Liver (tissue), 9 donors: Measurements from ENCODE around the gene ECE1. TPM values are rescaled to one million over a fixed set of nuclear protein-coding genes. Genes with fewer than 3 reads are reported as not detected.
"Not testable (repeated sequence)": the region's sequence is repeated elsewhere in the genome, so short reads cannot be mapped to it uniquely, and the experiment has no call there.

ENCODE experiments used
- DNase-seq: peaks from one replicate; pipeline ENCODE4 v3.0.0-alpha.2; 2017; ENCODE audit warnings: low spot score
- H3K27ac ChIP-seq, 2 donors: one replicate each; pipeline ENCODE4 v1.7.0; 2013; ENCODE audit warnings: inconsistent platforms in 2 of 2, low read length in 2 of 2, control low read depth in 1 of 2, low read depth in 1 of 2, mild to moderate bottlenecking in 1 of 2
- H3K27me3 ChIP-seq, 4 donors: one replicate each; pipeline versions ENCODE4 v1.6.1 to v1.7.0; 2013; ENCODE audit warnings: low read length in 3 of 4, inconsistent platforms in 1 of 4, mild to moderate bottlenecking in 1 of 4, moderate library complexity in 1 of 4; ENCODE audit not compliant: control insufficient read depth in 4 of 4, insufficient read depth in 4 of 4
- H3K36me3 ChIP-seq, 4 donors: one replicate each; pipeline versions ENCODE4 v1.6.1 to v1.7.0; 2013; ENCODE audit warnings: low read length in 3 of 4, mild to moderate bottlenecking in 3 of 4, low read depth in 1 of 4, moderate library complexity in 1 of 4; ENCODE audit not compliant: control insufficient read depth in 4 of 4, insufficient read depth in 3 of 4
- H3K4me1 ChIP-seq, 4 donors: one replicate each; pipeline versions ENCODE4 v1.6.1 to v1.7.0; 2013; ENCODE audit warnings: low read length in 3 of 4, mild to moderate bottlenecking in 3 of 4, moderate library complexity in 1 of 4; ENCODE audit not compliant: control insufficient read depth in 4 of 4, insufficient read depth in 4 of 4
- H3K4me3 ChIP-seq, 3 donors: one replicate each; pipeline versions ENCODE4 v1.6.1 to v1.7.0; 2013; ENCODE audit warnings: low read length in 3 of 3, control low read depth in 1 of 3, low read depth in 1 of 3, mild to moderate bottlenecking in 1 of 3
- H3K9ac ChIP-seq, 2 donors: one replicate each; pipeline ENCODE4 v1.7.0; 2013; ENCODE audit warnings: low read length in 2 of 2, mild to moderate bottlenecking in 2 of 2, moderate library complexity in 2 of 2, control low read depth in 1 of 2, low read depth in 1 of 2
- H3K9me3 ChIP-seq, 4 donors: one replicate each; pipeline versions ENCODE4 v1.6.1 to v1.7.0; 2013; ENCODE audit warnings: low read length in 3 of 4; ENCODE audit not compliant: control insufficient read depth in 4 of 4
- ATF3 ChIP-seq: IDR thresholded peaks from 2 replicates; pipeline ENCODE4 v1.6.1; 2016; ENCODE audit warnings: antibody characterized with exemption
- CTCF ChIP-seq: fragments of 150-350 bp; IDR thresholded peaks from 2 replicates; pipeline ENCODE4 v1.5.1; 2017; ENCODE audit warnings: improper control_type of control experiment, low read depth, low read length; ENCODE audit not compliant: missing input control
- FOXA1 ChIP-seq: IDR thresholded peaks from 2 replicates; pipeline ENCODE4 v1.6.1; 2016; ENCODE audit warnings: antibody characterized with exemption
- FOXA2 ChIP-seq: IDR thresholded peaks from 2 replicates; pipeline ENCODE4 v1.6.1; 2016; ENCODE audit warnings: antibody characterized with exemption
- HNF4A ChIP-seq, 2 donors: conservative IDR thresholded peaks; 2 replicates each; pipeline ENCODE4 v1.6.1; 2016; ENCODE audit warnings: antibody characterized with exemption in 2 of 2, mild to moderate bottlenecking in 2 of 2
- JUND ChIP-seq, 2 donors: IDR thresholded peaks; 2 replicates each; pipeline ENCODE4 v1.6.1; 2016; ENCODE audit warnings: antibody characterized with exemption in 2 of 2
- MAX ChIP-seq: IDR thresholded peaks from 2 replicates; pipeline ENCODE4 v1.6.1; 2016; ENCODE audit warnings: antibody characterized with exemption
- RAD21 ChIP-seq, 2 donors: IDR thresholded peaks; 2 replicates each; pipeline ENCODE4 v1.6.1; 2016; ENCODE audit warnings: antibody characterized with exemption in 2 of 2, mild to moderate bottlenecking in 2 of 2
- RXRA ChIP-seq, 2 donors: IDR thresholded peaks; 2 replicates each; pipeline ENCODE4 v1.6.1; 2017 to 2018; ENCODE audit warnings: antibody characterized with exemption in 2 of 2, mild to moderate bottlenecking in 1 of 2
- SP1 ChIP-seq: IDR thresholded peaks from 2 replicates; pipeline ENCODE4 v1.6.1; 2018; ENCODE audit warnings: antibody characterized with exemption, mild to moderate bottlenecking
- TAF1 ChIP-seq: conservative IDR thresholded peaks from 2 replicates; pipeline ENCODE4 v1.6.1; 2016; ENCODE audit warnings: antibody characterized with exemption, mild to moderate bottlenecking
- YY1 ChIP-seq: IDR thresholded peaks from 2 replicates; pipeline ENCODE4 v1.6.1; 2016; ENCODE audit warnings: antibody characterized with exemption, mild to moderate bottlenecking
- ZBTB33 ChIP-seq: IDR thresholded peaks from 2 replicates; pipeline ENCODE4 v1.6.1; 2016; ENCODE audit warnings: antibody characterized with exemption
- WGBS: extraction: QIAGEN DNeasy Blood & Tissue Kit; methylation state at CpG from one replicate; pipeline ENCODE4 v1.1.7; 2013; 5-methylcytosine and 5-hydroxymethylcytosine counted together
- polyA plus RNA-seq, 2 donors: library from polyadenylated mRNA; stranded (reverse) in 1 of 2; unstranded in 1 of 2; fragments of 200-250 nt in 1 of 2; fragments of >200 nt in 1 of 2; fragmentation: Nextera tagmentation in 1 of 2; extraction: Ambion mirVana in 1 of 2; gene quantifications; one replicate each; pipeline versions ENCODE4 v1.2.1 to v1.2.3, GENCODE V29; 2013 to 2015
- total RNA-seq, 2 donors: library from RNA; depleted of rRNA; stranded (reverse); fragments of >200 nt; gene quantifications; one replicate each; pipeline ENCODE4 v1.2.3, GENCODE V29; 2014
- TF ChIP-seq, protein P1 (sequence below): IDR thresholded peaks from 2 replicates; pipeline ENCODE4 v1.6.1; 2016; ENCODE audit warnings: antibody characterized with exemption, mild to moderate bottlenecking
- donor health status: healthy.
- donor health status: healthy.
- donor health status: healthy.
- donor health status: healthy.
- donor health status: healthy.

Gene ECE1
- total and polyA plus RNA-seq, 4 donors = 29.3 to 46.4 (median 39.6) TPM

DNA sequence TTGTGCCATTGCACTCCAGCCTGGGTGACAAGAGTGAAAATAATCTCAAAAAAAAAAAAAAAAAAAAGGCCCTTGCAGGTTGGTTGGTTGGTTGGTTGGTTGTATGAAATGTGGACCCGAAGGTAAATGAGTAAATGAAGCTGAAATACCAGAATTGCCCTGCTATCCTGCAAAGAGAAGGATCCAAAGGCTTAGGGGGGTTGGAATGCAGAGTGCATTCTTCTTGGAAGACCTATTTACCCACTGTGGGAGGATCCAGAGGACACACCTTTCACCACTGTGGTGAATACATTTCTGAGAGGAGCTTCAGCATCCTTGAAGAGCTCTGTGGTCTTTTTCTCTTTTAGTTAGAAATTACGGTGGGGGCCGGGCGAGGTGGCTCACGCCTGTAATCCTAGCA lies 84.8 kb downstream of the ECE1 start (continued):
- no peak for TF ChIP-seq TAF1
- no peak for TF ChIP-seq FOXA1

DNA sequence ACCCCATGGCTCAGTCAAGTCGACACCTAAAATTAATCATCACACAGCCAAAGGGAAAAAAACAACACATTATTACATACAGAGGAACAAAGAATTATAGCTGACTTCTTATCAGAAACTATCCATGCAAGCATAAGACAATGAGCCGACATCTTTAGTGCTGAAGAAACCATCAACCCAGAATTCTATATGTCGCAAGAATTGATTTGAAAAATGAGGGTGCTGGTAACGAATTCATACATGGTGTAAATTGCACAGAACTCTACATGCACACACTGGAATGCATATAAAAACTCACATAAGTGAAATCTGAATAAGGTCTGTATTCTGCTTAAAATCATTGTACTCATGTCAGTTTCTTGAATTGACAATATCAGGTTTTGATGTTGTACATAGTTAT lies 88.6 kb downstream of the ECE1 start:
- no peak for TF ChIP-seq HNF4A (conservative IDR thresholded peaks at IDR 0.05)
- TF ChIP-seq YY1 = no peak
- H3K9ac ChIP-seq = no peak overlapping the region
- H3K27ac ChIP-seq = no peak overlapping the region
- H3K27me3 ChIP-seq = no peaks in the 10 kb centered on the region
- peaks cover 0 to 3% (median 0%) of the 10 kb centered on the region in 4 donors for H3K4me1 ChIP-seq
- H3K4me3 ChIP-seq = no peak overlapping the region
- DNase-seq = no peak
- 95% methylated on average over 4 of the region's 4 CpGs for WGBS
- H3K36me3 ChIP-seq = no peaks in the 10 kb centered on the region
- H3K9me3 ChIP-seq = no peaks in the 10 kb centered on the region

DNA sequence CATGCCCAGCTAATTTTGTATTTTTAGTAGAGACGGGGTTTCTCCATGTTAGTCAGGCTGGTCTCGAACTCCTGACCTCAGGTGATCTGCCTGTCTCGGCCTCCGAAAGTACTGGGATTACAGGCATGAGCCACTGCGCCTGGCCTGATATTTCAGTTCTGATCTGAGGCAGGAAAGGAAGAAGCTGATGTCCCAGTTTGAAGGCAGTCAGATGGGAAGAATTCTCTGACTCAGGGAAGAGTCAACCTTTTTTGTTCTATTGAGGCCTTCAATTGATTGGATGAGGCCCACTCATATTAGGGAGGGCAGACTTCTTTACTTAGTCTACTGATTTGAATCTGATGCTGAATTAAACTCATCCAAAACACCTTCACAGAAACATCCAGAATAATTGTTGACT lies 89.0 kb downstream of the ECE1 start:
- not testable (repeated sequence) for H3K4me3 ChIP-seq, H3K36me3 ChIP-seq, DNase-seq, H3K27ac ChIP-seq, H3K27me3 ChIP-seq, H3K4me1 ChIP-seq, H3K9ac ChIP-seq, H3K9me3 ChIP-seq
- 96% methylated on average over 5 of the region's 5 CpGs for WGBS

DNA sequence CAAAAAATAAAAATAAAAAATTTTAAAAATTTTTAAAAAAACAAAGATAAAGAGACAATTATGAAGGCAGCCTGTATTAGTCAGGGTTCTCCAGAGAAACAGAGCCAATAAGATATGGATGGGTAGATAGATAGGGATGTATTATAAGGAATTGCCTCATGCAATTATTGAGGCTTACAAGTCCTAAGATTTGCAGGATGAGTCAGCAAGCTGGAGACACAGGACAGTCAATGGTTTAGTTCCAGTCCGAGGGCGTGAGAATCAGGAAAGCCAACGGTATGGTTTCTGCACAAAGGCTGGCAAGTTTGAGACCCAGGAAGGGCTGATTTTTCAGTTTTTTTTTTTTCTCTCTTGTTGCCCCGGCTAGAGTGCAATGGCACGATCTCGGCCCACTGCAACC lies 89.5 kb downstream of the ECE1 start:
- H3K27me3 ChIP-seq = no peaks in the 10 kb centered on the region
- no peak overlapping the region for H3K9ac ChIP-seq
- peaks cover 0 to 3% (median 0%) of the 10 kb centered on the region in 4 donors for H3K4me1 ChIP-seq
- no peak for DNase-seq
- TF ChIP-seq YY1 = no peak
- TF ChIP-seq FOXA2 = no peak
- TF ChIP-seq FOXA1 = no peak
- TF ChIP-seq RAD21 (IDR thresholded peaks at IDR 0.05) = no peak
- no peak for TF ChIP-seq MAX
- TF ChIP-seq, protein P1, sequence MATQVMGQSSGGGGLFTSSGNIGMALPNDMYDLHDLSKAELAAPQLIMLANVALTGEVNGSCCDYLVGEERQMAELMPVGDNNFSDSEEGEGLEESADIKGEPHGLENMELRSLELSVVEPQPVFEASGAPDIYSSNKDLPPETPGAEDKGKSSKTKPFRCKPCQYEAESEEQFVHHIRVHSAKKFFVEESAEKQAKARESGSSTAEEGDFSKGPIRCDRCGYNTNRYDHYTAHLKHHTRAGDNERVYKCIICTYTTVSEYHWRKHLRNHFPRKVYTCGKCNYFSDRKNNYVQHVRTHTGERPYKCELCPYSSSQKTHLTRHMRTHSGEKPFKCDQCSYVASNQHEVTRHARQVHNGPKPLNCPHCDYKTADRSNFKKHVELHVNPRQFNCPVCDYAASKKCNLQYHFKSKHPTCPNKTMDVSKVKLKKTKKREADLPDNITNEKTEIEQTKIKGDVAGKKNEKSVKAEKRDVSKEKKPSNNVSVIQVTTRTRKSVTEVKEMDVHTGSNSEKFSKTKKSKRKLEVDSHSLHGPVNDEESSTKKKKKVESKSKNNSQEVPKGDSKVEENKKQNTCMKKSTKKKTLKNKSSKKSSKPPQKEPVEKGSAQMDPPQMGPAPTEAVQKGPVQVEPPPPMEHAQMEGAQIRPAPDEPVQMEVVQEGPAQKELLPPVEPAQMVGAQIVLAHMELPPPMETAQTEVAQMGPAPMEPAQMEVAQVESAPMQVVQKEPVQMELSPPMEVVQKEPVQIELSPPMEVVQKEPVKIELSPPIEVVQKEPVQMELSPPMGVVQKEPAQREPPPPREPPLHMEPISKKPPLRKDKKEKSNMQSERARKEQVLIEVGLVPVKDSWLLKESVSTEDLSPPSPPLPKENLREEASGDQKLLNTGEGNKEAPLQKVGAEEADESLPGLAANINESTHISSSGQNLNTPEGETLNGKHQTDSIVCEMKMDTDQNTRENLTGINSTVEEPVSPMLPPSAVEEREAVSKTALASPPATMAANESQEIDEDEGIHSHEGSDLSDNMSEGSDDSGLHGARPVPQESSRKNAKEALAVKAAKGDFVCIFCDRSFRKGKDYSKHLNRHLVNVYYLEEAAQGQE = no peak
- no peak for TF ChIP-seq JUND (IDR thresholded peaks at IDR 0.05)
- TF ChIP-seq TAF1 = no peak
- TF ChIP-seq ZBTB33 = no peak
- no peak for TF ChIP-seq ATF3
- TF ChIP-seq SP1 = no peak
- no peak for TF ChIP-seq CTCF
- TF ChIP-seq RXRA (IDR thresholded peaks at IDR 0.05) = no peak
- WGBS = 94% methylated on average over 6 of the region's 6 CpGs
- H3K36me3 ChIP-seq = no peaks in the 10 kb centered on the region
- H3K4me3 ChIP-seq = no peak overlapping the region
- no peak overlapping the region for H3K27ac ChIP-seq
- no peaks in the 10 kb centered on the region for H3K9me3 ChIP-seq
